A673 (cell line): ENCODE data around the gene CDR2.

Source experiments
- EZH2 ChIP-seq: fragments of 200-600 bp; sonication (generic); IDR thresholded peaks from 2 replicates; pipeline ENCODE4 v1.6.1; 2017; ENCODE audit warnings: borderline replicate concordance, low read depth, mild to moderate bottlenecking, mixed read lengths, antibody characterized with exemption, low read length; ENCODE audit not compliant: poor library complexity, severe bottlenecking
- TF ChIP-seq, protein P1 (sequence below): fragments of 300-800, 200-600 bp; sonication (generic); conservative IDR thresholded peaks from 2 replicates; pipeline ENCODE4 v1.5.1; 2017; ENCODE audit warnings: low read depth, mild to moderate bottlenecking, antibody characterized with exemption, low read length, moderate library complexity, mixed read lengths

DNA sequence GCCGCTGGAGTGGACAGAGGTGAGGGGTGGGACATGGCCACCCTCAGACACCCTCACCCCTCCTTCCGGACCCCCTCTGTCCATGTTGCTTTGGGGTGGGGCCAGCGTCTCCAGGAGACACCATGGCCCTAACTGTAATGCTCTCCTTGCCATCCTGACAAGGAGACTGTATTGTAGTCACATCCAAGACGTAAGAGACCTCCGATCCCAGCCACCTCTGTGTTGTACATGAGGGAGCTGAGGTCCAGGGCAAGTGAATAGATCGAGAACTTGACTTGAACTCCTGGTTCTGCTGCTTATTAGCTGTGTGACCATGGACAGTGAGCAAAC lies 47.0 kb downstream of the CDR2 start:
- TF ChIP-seq, protein P1, sequence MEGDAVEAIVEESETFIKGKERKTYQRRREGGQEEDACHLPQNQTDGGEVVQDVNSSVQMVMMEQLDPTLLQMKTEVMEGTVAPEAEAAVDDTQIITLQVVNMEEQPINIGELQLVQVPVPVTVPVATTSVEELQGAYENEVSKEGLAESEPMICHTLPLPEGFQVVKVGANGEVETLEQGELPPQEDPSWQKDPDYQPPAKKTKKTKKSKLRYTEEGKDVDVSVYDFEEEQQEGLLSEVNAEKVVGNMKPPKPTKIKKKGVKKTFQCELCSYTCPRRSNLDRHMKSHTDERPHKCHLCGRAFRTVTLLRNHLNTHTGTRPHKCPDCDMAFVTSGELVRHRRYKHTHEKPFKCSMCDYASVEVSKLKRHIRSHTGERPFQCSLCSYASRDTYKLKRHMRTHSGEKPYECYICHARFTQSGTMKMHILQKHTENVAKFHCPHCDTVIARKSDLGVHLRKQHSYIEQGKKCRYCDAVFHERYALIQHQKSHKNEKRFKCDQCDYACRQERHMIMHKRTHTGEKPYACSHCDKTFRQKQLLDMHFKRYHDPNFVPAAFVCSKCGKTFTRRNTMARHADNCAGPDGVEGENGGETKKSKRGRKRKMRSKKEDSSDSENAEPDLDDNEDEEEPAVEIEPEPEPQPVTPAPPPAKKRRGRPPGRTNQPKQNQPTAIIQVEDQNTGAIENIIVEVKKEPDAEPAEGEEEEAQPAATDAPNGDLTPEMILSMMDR = no peak
- no peak for TF ChIP-seq EZH2
